ENCODE results near the gene PCLO.
"Not testable (repeated sequence)": the region's sequence is repeated elsewhere in the genome, so short reads cannot be mapped to it uniquely, and the experiment has no call there.

The PCLO gene

DNA sequence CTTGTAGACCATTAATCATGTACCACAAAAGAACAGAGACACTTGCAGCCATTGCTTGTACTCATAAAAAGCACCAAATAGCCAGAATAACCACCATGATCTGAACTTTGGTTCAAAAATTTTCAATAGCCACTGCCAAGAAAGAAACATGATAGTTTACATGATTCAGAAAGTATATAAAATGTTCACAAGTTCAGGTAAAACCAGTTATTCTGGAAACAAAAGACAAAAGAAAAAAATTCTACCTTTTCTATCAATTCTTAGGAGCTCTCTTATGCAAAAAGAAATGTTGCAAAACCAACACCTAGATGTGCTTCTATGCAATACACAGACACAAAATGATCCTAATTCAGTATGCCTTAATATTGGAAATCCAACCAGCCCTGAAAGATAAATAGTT lies 108.7 kb downstream of the PCLO start:
- in situ Hi-C loops (cut with MboI; ENCODE audit: low pct_unique_long_range_greater_than_20kb, low sequenced_read_pairs, unreplicated experiment), result no loop called here
- no peak for DNase-seq (ENCODE audit: low spot score)
- TF ChIP-seq, protein P1, sequence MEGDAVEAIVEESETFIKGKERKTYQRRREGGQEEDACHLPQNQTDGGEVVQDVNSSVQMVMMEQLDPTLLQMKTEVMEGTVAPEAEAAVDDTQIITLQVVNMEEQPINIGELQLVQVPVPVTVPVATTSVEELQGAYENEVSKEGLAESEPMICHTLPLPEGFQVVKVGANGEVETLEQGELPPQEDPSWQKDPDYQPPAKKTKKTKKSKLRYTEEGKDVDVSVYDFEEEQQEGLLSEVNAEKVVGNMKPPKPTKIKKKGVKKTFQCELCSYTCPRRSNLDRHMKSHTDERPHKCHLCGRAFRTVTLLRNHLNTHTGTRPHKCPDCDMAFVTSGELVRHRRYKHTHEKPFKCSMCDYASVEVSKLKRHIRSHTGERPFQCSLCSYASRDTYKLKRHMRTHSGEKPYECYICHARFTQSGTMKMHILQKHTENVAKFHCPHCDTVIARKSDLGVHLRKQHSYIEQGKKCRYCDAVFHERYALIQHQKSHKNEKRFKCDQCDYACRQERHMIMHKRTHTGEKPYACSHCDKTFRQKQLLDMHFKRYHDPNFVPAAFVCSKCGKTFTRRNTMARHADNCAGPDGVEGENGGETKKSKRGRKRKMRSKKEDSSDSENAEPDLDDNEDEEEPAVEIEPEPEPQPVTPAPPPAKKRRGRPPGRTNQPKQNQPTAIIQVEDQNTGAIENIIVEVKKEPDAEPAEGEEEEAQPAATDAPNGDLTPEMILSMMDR (IDR thresholded peaks at IDR 0.05; ENCODE audit: extremely low read depth, insufficient read depth, missing control alignments), result no peak

DNA sequence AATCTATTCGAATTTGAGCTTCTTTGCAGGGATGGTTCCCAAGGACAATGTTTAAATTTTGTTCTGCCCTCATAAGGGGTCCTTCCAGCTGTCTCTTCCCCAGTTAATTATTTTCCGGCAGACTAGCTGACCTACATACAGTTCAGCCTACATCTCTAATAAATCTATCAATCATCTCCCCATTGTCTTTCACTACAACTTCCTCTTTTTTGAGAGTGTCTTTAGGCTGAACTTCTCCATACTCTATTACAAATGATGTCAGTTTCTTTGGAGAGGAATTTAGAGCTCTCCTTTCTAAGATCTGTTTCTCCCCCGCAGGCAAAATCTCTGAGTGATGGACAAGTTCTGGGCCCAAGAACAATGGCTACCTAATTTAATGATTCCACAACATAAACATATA lies 122.2 kb downstream of the PCLO start:
- in situ Hi-C loops (cut with MboI; ENCODE audit: low pct_unique_long_range_greater_than_20kb, low sequenced_read_pairs, unreplicated experiment), result no loop called here
- DNase-seq (ENCODE audit: low spot score), result no peak
- TF ChIP-seq, protein P1 (IDR thresholded peaks at IDR 0.05; ENCODE audit: extremely low read depth, insufficient read depth, missing control alignments), result no peak

DNA sequence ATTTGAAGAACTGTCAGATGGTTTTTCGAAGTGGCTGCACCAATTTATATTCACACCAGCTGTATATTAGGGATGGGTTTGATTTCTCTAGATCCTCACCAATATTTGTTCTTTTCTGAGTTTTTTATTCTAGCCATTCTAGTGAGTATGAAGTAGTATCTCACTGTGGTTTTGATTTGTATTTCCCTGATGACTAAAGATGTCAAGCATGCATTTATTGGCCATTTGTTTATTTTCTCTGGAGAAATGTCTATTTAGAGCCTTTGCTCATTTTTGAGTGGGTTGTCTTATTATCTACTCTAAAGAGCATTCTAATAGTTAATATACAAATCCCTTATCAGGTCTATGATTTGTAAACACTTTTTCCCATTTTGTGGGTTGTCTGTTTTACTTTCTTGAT lies 123.9 kb downstream of the PCLO start:
- DNase-seq (ENCODE audit: low spot score), result no peak
- in situ Hi-C loops (cut with MboI; ENCODE audit: low pct_unique_long_range_greater_than_20kb, low sequenced_read_pairs, unreplicated experiment), result no loop called here
- TF ChIP-seq, protein P1 (IDR thresholded peaks at IDR 0.05; ENCODE audit: extremely low read depth, insufficient read depth, missing control alignments), result no peak

DNA sequence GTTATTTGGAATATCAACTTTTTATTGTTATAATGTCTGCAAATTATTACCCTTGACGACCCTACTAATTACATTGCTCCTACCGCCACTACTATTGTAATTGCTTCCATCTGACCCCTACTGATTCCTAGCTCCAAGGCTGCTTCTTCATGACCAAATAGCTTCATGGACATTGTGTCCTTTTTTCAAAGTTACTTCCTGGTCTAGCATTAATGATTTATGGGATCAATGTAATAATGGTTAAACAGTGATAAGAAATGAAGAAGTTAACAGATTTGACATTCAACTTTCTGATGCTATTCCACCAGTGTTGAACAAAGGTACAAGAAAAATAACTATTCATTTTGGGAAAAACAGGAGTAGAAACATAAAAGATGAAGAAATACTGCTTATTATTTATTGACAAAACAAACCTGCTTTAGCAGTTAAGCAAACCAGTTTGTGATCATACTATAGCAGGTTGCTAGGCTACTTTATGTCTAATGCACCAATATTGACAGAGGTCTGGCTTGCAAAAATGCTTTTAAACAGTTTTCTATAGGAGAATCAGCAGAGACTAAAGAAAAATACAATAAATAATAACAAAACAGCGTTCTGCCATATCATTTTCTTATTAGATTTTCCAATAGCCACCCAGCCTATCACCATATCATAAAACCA lies 125.8 kb downstream of the PCLO start:
- TF ChIP-seq, protein P1 (IDR thresholded peaks at IDR 0.05; ENCODE audit: extremely low read depth, insufficient read depth, missing control alignments), result no peak
- in situ Hi-C loops (cut with MboI; ENCODE audit: low pct_unique_long_range_greater_than_20kb, low sequenced_read_pairs, unreplicated experiment), result no loop called here
- DNase-seq (ENCODE audit: low spot score), result no peak

DNA sequence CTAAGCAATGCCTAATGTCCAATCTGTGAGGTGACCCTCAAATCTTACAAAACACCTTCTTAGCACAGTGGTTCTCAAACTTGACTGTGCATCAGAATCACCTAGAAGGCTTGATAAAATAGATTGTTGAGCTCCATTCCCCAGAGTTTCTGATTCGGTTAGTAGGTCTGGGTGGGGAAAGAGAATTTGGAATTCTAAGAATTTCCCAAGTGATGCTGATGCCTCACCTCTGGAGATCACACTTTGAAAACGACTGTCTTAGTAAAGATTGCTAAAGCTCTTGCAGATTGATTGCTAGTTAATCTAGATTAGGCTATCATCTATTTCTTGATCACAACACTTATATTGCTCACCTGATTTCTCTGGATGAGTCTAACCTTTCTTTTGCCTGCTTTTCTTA lies 126.6 kb downstream of the PCLO start:
- no peak for DNase-seq (ENCODE audit: low spot score)
- TF ChIP-seq, protein P1 (IDR thresholded peaks at IDR 0.05; ENCODE audit: extremely low read depth, insufficient read depth, missing control alignments), result no peak
- in situ Hi-C loops (cut with MboI; ENCODE audit: low pct_unique_long_range_greater_than_20kb, low sequenced_read_pairs, unreplicated experiment), result no loop called here

DNA sequence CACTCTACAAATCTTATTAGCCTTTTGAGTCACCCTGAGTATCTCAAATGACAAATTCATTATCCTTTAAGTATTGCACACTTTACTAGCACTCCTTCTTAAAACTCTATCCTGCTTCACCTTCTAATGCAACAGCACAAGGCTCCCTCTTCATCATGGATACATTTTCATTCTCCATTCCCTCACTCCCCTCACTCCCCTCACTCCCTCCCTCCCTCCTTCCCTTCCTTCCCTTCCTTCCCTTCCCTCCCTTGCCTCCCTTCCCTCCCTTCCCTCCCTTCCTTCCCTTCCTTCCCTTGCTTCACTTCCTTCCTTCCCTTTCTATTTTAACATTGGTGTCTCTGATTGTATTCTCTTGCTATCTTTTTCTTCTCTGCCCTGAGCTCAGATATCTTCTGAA lies 130.5 kb downstream of the PCLO start:
- no peak for DNase-seq (ENCODE audit: low spot score)
- TF ChIP-seq, protein P1 (IDR thresholded peaks at IDR 0.05; ENCODE audit: extremely low read depth, insufficient read depth, missing control alignments), result no peak
- in situ Hi-C loops (cut with MboI; ENCODE audit: low pct_unique_long_range_greater_than_20kb, low sequenced_read_pairs, unreplicated experiment), result no loop called here

DNA sequence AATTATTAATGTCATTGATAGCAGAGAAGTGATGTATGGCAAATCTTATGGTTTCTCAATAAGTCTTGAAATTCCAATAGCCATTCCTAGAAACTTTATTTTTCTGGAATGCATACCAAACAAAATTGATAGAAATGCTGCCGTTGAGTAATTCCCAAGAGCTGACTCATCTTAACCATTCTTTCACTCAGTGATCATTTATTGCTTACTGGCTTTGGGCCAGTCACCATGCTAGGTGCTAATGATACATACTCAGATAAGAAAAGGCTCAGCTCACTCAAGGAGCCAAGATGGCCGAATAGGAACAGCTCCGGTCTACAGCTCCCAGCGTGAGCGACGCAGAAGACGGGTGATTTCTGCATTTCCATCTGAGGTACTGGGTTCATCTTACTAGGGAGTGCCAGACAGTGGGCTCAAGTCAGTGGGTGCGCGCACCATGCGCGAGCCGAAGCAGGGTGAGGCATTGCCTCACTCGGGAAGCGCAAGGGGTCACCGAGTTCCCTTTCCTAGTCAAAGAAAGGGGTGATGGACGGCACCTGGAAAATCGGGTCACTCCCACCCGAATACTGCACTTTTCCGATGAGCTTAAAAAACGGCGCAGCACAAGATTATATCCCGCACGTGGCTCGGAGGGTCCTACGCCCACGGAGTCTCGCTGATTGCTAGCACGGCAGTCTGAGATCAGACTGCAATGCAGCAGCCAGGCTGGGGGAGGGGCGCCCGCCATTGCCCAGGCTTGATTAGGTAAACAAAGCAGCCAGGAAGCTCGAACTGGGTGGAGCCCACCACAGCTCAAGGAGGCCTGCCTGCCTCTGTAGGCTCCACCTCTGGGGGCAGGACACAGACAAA lies 138.6 kb downstream of the PCLO start:
- DNase-seq (ENCODE audit: low spot score); in situ Hi-C loops (cut with MboI; ENCODE audit: low pct_unique_long_range_greater_than_20kb, low sequenced_read_pairs, unreplicated experiment): not testable (repeated sequence)

Measured in GM13977 (cell line).